GM19468 (cell line): Measurements from ENCODE around the gene SCN4B.

Source experiments
- ATAC-seq: cut with Tn5 transposase; IDR thresholded peaks from one replicate; pipeline ENCODE4 v1.9.1; 2021; ENCODE audit warnings: mild to moderate bottlenecking, moderate library complexity, moderate number of reproducible peaks; ENCODE audit not compliant: unreplicated experiment; ENCODE audit errors: extremely low read depth

SCN4B gene

GRCh38 chr11:118136341-118136740 lies 16.3 kb downstream of the SCN4B start:
- ATAC-seq, result no peak

GRCh38 chr11:118135796-118136165 lies 16.8 kb downstream of the SCN4B start:
- no peak for ATAC-seq

GRCh38 chr11:118135051-118135795 lies 17.4 kb downstream of the SCN4B start:
- no peak for ATAC-seq

GRCh38 chr11:118133816-118134215 lies 18.8 kb downstream of the SCN4B start:
- no peak for ATAC-seq

- no peak for ATAC-seq
These were observed 20.1 kb downstream of the SCN4B start for GRCh38 chr11:118132385-118133151.

- ATAC-seq, result no peak
These were observed 23.0 kb downstream of the SCN4B start for GRCh38 chr11:118129471-118130172.

- no peak for ATAC-seq
These were observed 23.7 kb downstream of the SCN4B start for GRCh38 chr11:118128721-118129470.

- no peak for ATAC-seq
These were observed 24.3 kb downstream of the SCN4B start for GRCh38 chr11:118128310-118128709.

GRCh38 chr11:118126082-118126838 lies 26.4 kb downstream of the SCN4B start:
- no peak for ATAC-seq

GRCh38 chr11:118124929-118125535 lies 27.6 kb downstream of the SCN4B start:
- no peak for ATAC-seq

- ATAC-seq, result no peak
These were observed 31.8 kb downstream of the SCN4B start for GRCh38 chr11:118120793-118121192.

- ATAC-seq, result no peak
These were observed 34.6 kb downstream of the SCN4B start for GRCh38 chr11:118117790-118118601.

- ATAC-seq, result no peak
These were observed 37.6 kb downstream of the SCN4B start for GRCh38 chr11:118115048-118115447.

GRCh38 chr11:118114266-118114665 lies 38.4 kb downstream of the SCN4B start:
- ATAC-seq, result no peak

GRCh38 chr11:118112711-118113430 lies 39.8 kb downstream of the SCN4B start:
- ATAC-seq, result no peak

GRCh38 chr11:118111744-118112035 lies 40.9 kb downstream of the SCN4B start:
- no peak for ATAC-seq

- no peak for ATAC-seq
These were observed 41.4 kb downstream of the SCN4B start for GRCh38 chr11:118111019-118111743.
